HG03565 (cell line): Measurements from ENCODE around the gene PAF1.
"Not testable (repeated sequence)": the region's sequence is repeated elsewhere in the genome, so short reads cannot be mapped to it uniquely, and the experiment has no call there.

Source experiments
- ATAC-seq: cut with Tn5 transposase; IDR thresholded peaks from one replicate; pipeline ENCODE4 v1.9.1; 2021; ENCODE audit warnings: mild to moderate bottlenecking, moderate library complexity; ENCODE audit not compliant: unreplicated experiment

The PAF1 gene

DNA sequence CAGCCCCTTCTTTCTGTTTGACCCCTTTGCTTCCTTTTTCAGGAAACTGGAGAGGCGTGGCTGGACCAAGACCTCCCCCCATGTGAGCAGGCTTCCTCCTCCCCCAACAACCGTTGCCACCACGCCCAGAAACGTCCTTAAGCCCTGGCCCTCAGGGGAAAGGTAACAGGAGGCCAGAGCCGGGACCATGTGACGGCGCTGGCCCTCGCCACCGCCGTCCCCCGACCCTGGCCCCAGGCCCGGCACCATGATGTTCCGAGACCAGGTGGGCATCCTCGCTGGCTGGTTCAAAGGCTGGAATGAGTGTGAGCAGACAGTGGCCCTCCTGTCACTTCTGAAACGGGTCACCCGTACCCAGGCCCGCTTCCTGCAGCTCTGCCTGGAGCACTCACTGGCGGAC, 34.3 kb downstream of the PAF1 start:
- ATAC-seq: no peak

DNA sequence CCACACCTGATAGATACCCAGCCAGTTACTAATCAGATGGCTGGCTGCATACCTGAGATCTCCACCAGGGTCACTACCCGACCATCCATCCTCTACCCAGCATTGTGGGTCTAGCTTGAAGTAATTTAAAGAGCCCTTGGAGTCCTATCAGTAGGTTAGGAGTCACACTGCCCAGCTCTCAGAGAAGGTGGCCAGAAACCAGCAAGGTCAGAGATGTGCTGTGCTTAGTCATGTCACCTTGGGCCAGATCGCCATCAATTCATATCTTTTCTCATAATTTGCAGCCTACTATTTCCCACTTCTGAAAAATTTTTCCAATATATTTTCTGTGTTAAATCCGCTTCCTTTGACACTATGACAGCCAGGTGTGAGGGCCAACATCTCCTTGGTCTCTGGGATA, 34.8 kb downstream of the PAF1 start:
- no peak for ATAC-seq

GRCh38 chr19:39355253-39355652, 35.7 kb downstream of the PAF1 start:
- no peak for ATAC-seq

DNA sequence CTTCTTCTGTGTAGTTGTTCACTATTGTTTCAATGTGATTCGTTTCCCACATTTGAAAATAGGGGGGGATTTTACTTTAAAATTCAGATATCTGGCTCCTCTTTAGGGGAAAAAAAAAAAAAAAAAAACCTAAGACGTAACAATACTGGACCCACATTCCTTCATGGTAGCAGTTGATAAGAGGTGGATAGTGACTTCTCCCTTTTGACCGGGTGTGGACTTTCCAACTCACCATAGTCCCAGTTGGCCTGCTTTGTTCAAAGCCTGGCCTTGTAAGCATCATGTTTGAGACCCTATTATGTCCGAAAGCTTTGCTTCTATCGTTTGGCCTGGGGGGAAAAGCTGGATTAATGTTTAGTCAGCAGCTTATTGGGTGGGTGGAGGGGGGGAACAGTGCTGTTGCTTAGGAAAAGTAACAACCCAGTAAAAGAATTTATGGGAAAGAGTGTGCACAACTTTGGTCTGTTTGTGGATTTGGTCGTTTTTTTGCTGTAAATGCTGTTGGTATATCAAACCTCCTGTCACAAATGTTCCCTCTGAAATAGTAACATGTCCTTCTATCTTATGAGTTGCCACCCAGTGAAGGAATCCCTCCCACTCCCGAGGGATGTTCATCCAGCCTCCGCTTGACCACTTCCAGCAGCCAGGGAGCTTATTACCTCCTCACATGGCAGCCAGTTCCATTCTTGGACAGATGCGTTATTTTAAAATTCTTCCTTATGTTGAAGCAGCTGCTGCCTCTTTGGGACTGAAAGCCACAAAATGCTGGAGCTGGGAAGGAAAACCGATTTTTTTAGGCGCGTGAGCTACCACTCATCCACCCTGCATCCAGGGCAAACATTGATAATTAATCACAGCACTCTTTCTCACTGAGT, 38.3 kb downstream of the PAF1 start:
- ATAC-seq: no peak

DNA sequence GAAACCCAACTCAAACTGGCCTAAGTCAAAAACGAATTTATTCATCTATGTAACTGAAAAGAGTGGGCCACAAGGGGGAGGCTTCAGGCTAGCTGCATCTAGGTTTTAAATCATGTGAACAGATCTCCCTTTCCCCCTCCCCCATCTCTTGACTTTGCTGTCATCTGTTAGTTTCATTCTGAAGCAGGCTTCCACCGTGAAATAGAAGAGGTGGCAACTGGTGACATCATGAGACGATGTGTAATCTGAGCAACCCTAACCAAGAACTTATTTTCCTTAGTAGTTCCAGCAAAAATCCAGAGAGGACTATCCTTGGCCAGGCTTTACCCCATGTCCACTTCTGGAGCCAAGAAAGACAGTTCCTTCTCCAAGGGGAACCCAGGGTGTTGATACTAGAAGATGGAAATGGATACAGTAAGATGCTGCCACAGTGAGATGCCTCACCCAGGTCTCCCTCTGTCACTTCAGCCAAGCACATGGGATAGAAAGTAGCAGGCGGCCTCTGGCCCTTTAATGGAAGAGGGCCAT, 39.3 kb downstream of the PAF1 start:
- ATAC-seq: peak; percentile 82

GRCh38 chr19:39350156-39350555, 40.8 kb downstream of the PAF1 start:
- ATAC-seq: no peak

DNA sequence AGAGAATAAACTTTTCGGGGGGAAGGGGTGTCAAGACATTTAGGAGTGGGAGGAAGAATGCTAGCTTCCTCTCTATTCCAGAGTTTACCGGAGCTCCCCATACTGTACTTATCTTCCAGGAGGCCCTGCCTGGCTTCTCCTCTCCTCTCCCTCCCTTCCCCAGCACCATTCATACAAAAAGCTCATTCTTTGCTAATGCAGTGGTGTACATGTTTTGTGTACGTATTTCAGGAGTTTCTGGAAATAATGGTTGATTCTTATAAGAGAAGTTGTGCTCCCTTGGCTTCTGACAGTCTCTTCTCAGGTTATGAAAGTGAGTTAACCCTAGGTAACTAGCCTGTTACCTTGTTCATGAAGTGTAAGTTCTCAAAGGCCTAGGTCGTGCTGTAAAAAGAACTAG, 41.6 kb downstream of the PAF1 start:
- no peak for ATAC-seq

DNA sequence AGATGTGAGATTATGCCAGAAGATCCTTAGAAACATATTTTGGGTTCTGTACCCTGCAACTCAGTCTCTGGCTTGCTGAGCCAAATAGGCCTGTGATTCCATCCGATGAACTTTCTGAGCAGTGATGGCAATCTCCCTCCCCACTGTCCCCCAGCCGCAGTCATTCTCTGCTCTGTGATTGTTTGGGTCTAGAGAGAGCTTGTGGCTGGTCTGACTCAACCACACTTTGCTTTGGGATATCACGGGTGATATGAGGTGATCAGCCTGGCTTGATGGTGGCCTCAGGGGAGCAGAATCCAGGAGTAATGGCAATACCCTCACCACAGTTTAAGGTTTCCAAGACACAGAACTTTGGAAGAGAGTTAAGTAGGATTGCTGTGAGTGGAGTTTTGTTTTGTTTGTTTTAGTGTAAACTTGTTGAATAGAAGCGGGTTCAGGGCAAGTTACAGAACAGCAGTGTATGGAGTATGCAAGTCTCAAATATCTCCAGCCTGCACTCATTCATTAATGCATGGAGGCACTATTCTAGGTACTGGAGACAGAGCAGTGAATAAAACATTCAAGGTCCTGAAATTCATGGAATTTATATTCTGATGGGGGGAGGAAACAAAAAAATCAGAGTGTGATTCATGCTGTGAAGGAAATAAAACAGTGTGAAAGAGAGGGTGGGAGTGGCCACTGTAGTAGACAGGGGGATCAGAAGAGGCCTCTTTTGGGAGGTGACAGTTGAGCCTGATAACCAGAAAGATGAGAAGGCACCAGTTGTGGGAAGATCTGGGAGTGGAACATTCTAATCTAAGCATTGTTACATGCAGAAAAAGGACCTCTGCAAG, 43.4 kb downstream of the PAF1 start:
- ATAC-seq: no peak

DNA sequence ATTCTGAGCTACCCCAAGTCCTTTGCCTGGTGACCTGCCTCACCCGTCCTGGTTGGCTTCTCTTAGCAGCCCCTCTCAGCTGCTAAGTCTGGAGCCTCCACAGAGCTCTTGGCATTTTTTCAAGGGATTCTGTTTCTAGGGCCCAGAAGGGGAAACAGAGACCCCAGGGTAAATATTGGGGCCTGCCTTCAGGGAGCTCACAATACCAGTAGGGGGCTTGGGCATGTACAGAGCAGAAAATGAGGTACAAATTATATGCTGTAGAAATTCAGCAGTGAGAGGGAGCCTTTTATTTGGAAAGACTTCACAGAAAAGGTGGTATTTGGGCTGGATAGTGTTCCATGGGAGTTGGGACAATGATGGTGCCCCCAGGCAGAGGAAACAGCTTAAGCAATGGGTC, 45.0 kb downstream of the PAF1 start:
- no peak for ATAC-seq

GRCh38 chr19:39342647-39343305, 48.1 kb downstream of the PAF1 start:
- no peak for ATAC-seq

- peak; percentile 76 for ATAC-seq
Observed at GRCh38 chr19:39341719-39342604, 48.9 kb downstream of the PAF1 start, which contains the start of gene SAMD4B. SAMD4B (plus strand) TSS chr19:39342421; CDS start chr19:39356894, 14,473 bp downstream.

DNA sequence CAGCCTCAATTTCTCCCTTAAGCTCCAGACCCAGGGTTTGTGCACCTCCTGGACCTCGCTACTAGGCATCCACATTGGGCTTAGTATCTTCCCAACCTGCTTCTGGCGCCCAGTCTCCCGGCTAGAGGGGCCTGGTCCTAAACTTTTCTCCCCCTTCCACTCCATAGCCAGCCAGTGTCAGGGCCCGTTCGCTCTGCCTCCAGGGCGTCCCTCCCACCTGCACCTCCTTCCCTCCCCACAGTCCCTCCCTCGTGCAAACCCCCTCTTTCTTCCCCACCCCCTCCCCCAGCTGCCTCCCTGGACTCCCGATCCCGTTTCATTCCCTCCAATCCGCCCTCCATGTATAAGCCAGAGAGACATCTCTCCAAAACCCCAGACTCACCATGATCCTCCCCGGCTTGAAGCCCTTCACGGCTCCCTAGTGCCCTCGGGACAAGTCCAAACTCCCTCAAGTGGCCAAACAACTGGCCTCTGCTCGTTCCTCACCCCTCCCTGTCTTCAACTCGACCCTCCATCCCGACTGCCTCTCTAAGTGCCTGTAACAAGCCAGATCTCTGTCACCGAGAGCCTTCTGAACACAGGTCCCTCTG, 49.7 kb downstream of the PAF1 start:
- ATAC-seq: no peak

GRCh38 chr19:39340156-39340555, 50.8 kb downstream of the PAF1 start:
- not testable (repeated sequence) for ATAC-seq

- ATAC-seq: no peak
Observed at GRCh38 chr19:39339674-39340073, 51.2 kb downstream of the PAF1 start.

GRCh38 chr19:39336483-39336882, 54.4 kb downstream of the PAF1 start:
- no peak for ATAC-seq
